COR-L47 (cell line): ENCODE measurements around the gene CLPTM1L.
"Not testable (repeated sequence)": the region's sequence is repeated elsewhere in the genome, so short reads cannot be mapped to it uniquely, and the experiment has no call there.

Source experiments
- DNase-seq: peaks from one replicate; lab custom pipeline; 2025; lab: John Stamatoyannopoulos, UW

Gene CLPTM1L

GRCh38 chr5:1289559-1289958 lies 55.3 kb downstream of the CLPTM1L start:
- not testable (repeated sequence) for DNase-seq

- DNase-seq = no peak
Measured at GRCh38 chr5:1288439-1289335, 56.2 kb downstream of the CLPTM1L start.

GRCh38 chr5:1285883-1286291 lies 59.0 kb downstream of the CLPTM1L start:
- no peak for DNase-seq

GRCh38 chr5:1285141-1285540 lies 59.8 kb downstream of the CLPTM1L start:
- no peak for DNase-seq

- not testable (repeated sequence) for DNase-seq
Measured at GRCh38 chr5:1284336-1284970, 60.4 kb downstream of the CLPTM1L start.

- DNase-seq = not testable (repeated sequence)
Measured at GRCh38 chr5:1283729-1284041, 61.2 kb downstream of the CLPTM1L start.

GRCh38 chr5:1282993-1283728 lies 61.7 kb downstream of the CLPTM1L start:
- DNase-seq = not testable (repeated sequence)

GRCh38 chr5:1282131-1282992 lies 62.5 kb downstream of the CLPTM1L start:
- no peak for DNase-seq

- DNase-seq = no peak
Measured at GRCh38 chr5:1281038-1281882, 63.6 kb downstream of the CLPTM1L start.

- DNase-seq = no peak
Measured at GRCh38 chr5:1280177-1281037, 64.5 kb downstream of the CLPTM1L start.

- no peak for DNase-seq
Measured at GRCh38 chr5:1279443-1280151, 65.3 kb downstream of the CLPTM1L start.

GRCh38 chr5:1278656-1279442 lies 66.0 kb downstream of the CLPTM1L start:
- DNase-seq = no peak

GRCh38 chr5:1278216-1278615 lies 66.7 kb downstream of the CLPTM1L start:
- no peak for DNase-seq

- DNase-seq = no peak
Measured at GRCh38 chr5:1277781-1278180, 67.1 kb downstream of the CLPTM1L start.

GRCh38 chr5:1277331-1277730 lies 67.6 kb downstream of the CLPTM1L start:
- DNase-seq = no peak

- DNase-seq = no peak
Measured at GRCh38 chr5:1276930-1277329, 68.0 kb downstream of the CLPTM1L start.

GRCh38 chr5:1275397-1276391 lies 69.2 kb downstream of the CLPTM1L start:
- not testable (repeated sequence) for DNase-seq
